SK-N-SH treated with all-trans-retinoic acid at 6 μM for 48 hours (cell line): ENCODE results near the gene LRGUK.

Source experiments
- ATAC-seq: fragments of 200-7000 bp; cut with Tn5 transposase; 3 replicates; pipeline ENCODE4 v1.9.1; 2020; ENCODE audit warnings: mild to moderate bottlenecking, moderate library complexity
- ARNTL ChIP-seq: fragments of 450-650 bp; formaldehyde crosslinking; IDR thresholded peaks from 2 replicates; pipeline ENCODE4 v1.5.0; 2020; ENCODE audit warnings: low read depth, mild to moderate bottlenecking, moderate library complexity, borderline replicate concordance
- BACH2 ChIP-seq: fragments of 250-450 bp; sonication (Bioruptor Pico); IDR thresholded peaks from 2 replicates; pipeline ENCODE4 v1.9.0; 2021; ENCODE audit warnings: mild to moderate bottlenecking, borderline replicate concordance
- CREB5 ChIP-seq: fragments of 250-450 bp; sonication (Bioruptor Pico); IDR thresholded peaks from 2 replicates; pipeline ENCODE4 v1.5.1; 2020; ENCODE audit warnings: low read depth, mild to moderate bottlenecking, moderate library complexity
- CSDC2 ChIP-seq: fragments of 250-450 bp; sonication (Bioruptor Pico); IDR thresholded peaks from 2 replicates; pipeline ENCODE4 v1.5.0; 2020; ENCODE audit warnings: mild to moderate bottlenecking, moderate library complexity
- CSRNP3 ChIP-seq: fragments of 250-450 bp; sonication (Bioruptor Pico); IDR thresholded peaks from 2 replicates; pipeline ENCODE4 v1.5.1; 2021; ENCODE audit warnings: mild to moderate bottlenecking, moderate library complexity
- GLIS3 ChIP-seq: fragments of 250-450 bp; sonication (Bioruptor Pico); IDR thresholded peaks from 2 replicates; pipeline ENCODE4 v1.5.0; 2020; ENCODE audit warnings: mild to moderate bottlenecking, moderate library complexity
- ISL1 ChIP-seq: fragments of 250-450 bp; sonication (Bioruptor Pico); IDR thresholded peaks from 2 replicates; pipeline ENCODE4 v2.1.2; 2022; ENCODE audit warnings: mild to moderate bottlenecking, moderate library complexity
- OSR1 ChIP-seq: fragments of 250-450 bp; sonication (Bioruptor Pico); IDR thresholded peaks from 2 replicates; pipeline ENCODE4 v1.8.0; 2022; ENCODE audit warnings: moderate library complexity, mild to moderate bottlenecking, inconsistent platforms
- PATZ1 ChIP-seq: fragments of 250-450 bp; sonication (Bioruptor Pico); IDR thresholded peaks from 2 replicates; pipeline ENCODE4 v1.8.0; 2020; ENCODE audit warnings: mild to moderate bottlenecking, moderate library complexity, borderline replicate concordance
- POU6F1 ChIP-seq: fragments of 250-450 bp; sonication (Bioruptor Pico); IDR thresholded peaks from 2 replicates; pipeline ENCODE4 v1.8.0; 2021; ENCODE audit warnings: low read depth, mild to moderate bottlenecking, moderate library complexity, borderline replicate concordance
- PPARA ChIP-seq: fragments of 250-450 bp; sonication (Bioruptor Pico); IDR thresholded peaks from 2 replicates; pipeline ENCODE4 v1.5.0; 2020; ENCODE audit warnings: mild to moderate bottlenecking, borderline replicate concordance
- RARB ChIP-seq: fragments of 250-450 bp; sonication (Bioruptor Pico); IDR thresholded peaks from 2 replicates; pipeline ENCODE4 v1.8.0; 2021; ENCODE audit warnings: mild to moderate bottlenecking, moderate library complexity
- SNAI2 ChIP-seq: fragments of 250-450 bp; sonication (Bioruptor Pico); IDR thresholded peaks from 2 replicates; pipeline ENCODE4 v1.5.0; 2020; ENCODE audit warnings: mild to moderate bottlenecking, moderate library complexity
- TCF4 ChIP-seq: fragments of 250-450 bp; sonication (Bioruptor Pico); IDR thresholded peaks from 2 replicates; pipeline ENCODE4 v1.8.0; 2021; ENCODE audit warnings: mild to moderate bottlenecking, moderate library complexity, borderline replicate concordance
- TOX ChIP-seq: fragments of 250-450 bp; sonication (Bioruptor Pico); IDR thresholded peaks from 2 replicates; pipeline ENCODE4 v1.8.0; 2021; ENCODE audit warnings: mild to moderate bottlenecking, moderate library complexity, borderline replicate concordance
- TSHZ2 ChIP-seq: fragments of 250-450 bp; sonication (Bioruptor Pico); IDR thresholded peaks from 2 replicates; pipeline ENCODE4 v1.5.0; 2020; ENCODE audit warnings: mild to moderate bottlenecking, moderate library complexity
- ZC3H10 ChIP-seq: fragments of 250-450 bp; sonication (Bioruptor Pico); IDR thresholded peaks from 2 replicates; pipeline ENCODE4 v1.5.1; 2021; ENCODE audit warnings: mild to moderate bottlenecking, moderate library complexity
- ZFP3 ChIP-seq: fragments of 250-450 bp; sonication (Bioruptor Pico); IDR thresholded peaks from 2 replicates; pipeline ENCODE4 v1.5.0; 2020; ENCODE audit warnings: mild to moderate bottlenecking, moderate library complexity
- ZFP30 ChIP-seq: fragments of 450-650 bp; formaldehyde crosslinking; IDR thresholded peaks from 2 replicates; pipeline ENCODE4 v1.5.0; 2022; ENCODE audit warnings: mild to moderate bottlenecking, moderate library complexity
- ZNF8 ChIP-seq: fragments of 450-650 bp; formaldehyde crosslinking; IDR thresholded peaks from 2 replicates; pipeline ENCODE4 v1.5.0; 2020; ENCODE audit warnings: mild to moderate bottlenecking, moderate library complexity

Gene LRGUK

GRCh38 chr7:134101716-134102115 lies 25.4 kb upstream of the LRGUK start:
- TF ChIP-seq GLIS3 (CRISPR knock-in tag) = no peak
- TF ChIP-seq TCF4 = no peak
- no peak for TF ChIP-seq PPARA
- no peak for TF ChIP-seq ZC3H10 (CRISPR knock-in tag)
- no peak for TF ChIP-seq ZFP30 (CRISPR knock-in tag)
- no peak for TF ChIP-seq CSDC2 (CRISPR knock-in tag)
- TF ChIP-seq ZNF8 = no peak
- TF ChIP-seq BACH2 (CRISPR knock-in tag) = no peak
- no peak for TF ChIP-seq ISL1 (CRISPR knock-in tag)
- TF ChIP-seq RARB (CRISPR knock-in tag) = no peak
- no peak for TF ChIP-seq TOX (CRISPR knock-in tag)
- no peak for TF ChIP-seq OSR1 (CRISPR knock-in tag)
- TF ChIP-seq CREB5 (CRISPR knock-in tag) = no peak
- TF ChIP-seq SNAI2 (CRISPR knock-in tag) = no peak
- no peak for TF ChIP-seq ARNTL
- TF ChIP-seq CSRNP3 = no peak
- TF ChIP-seq ZFP3 (CRISPR knock-in tag) = no peak
- TF ChIP-seq POU6F1 (CRISPR knock-in tag) = no peak
- TF ChIP-seq PATZ1 (CRISPR knock-in tag) = no peak
- ATAC-seq = no peak

GRCh38 chr7:134104166-134104565 lies 23.0 kb upstream of the LRGUK start:
- no peak for TF ChIP-seq CSDC2 (CRISPR knock-in tag)
- no peak for TF ChIP-seq PATZ1 (CRISPR knock-in tag)
- TF ChIP-seq ZNF8 = no peak
- no peak for TF ChIP-seq CSRNP3
- TF ChIP-seq ZFP30 (CRISPR knock-in tag) = no peak
- TF ChIP-seq TSHZ2 (CRISPR knock-in tag) = no peak
- ATAC-seq = no peak
